H1 (cell line): Measurements from ENCODE around the gene BBC3. TPM values are rescaled to one million over a fixed set of nuclear protein-coding genes. Genes with fewer than 3 reads are reported as not detected.

ENCODE experiments used
- CTCF ChIA-PET: fragments of 300-600 bp; sonication (Branson Sonifier 250); formaldehyde crosslinking; loops from one replicate; lab custom pipeline; 2021; ENCODE audit not compliant: partially characterized antibody; lab: Charles Lee
- POLR2A ChIA-PET: fragments of 300-600 bp; sonication (Branson Sonifier 250); formaldehyde crosslinking; loops from one replicate; lab custom pipeline; 2021; ENCODE audit warnings: inconsistent platforms; ENCODE audit not compliant: partially characterized antibody; lab: Charles Lee
- DNase-seq, 2 experiments: peaks; one replicate each; pipeline versions ENCODE4 v3.0.0 to v3.0.0-alpha.2; 2010 to 2022; ENCODE audit warnings: low spot score in 2 of 2, low read depth in 1 of 2, mixed read lengths in 1 of 2
- FAIRE-seq: peaks from 2 replicates; lab custom pipeline; 2011; peaks lifted over from hg19 to GRCh38; lab: Jason Lieb, UNC
- H2AFZ ChIP-seq: 2 replicates; pipeline ENCODE4 v1.8.1; 2012; ENCODE audit warnings: low read length, inconsistent platforms
- H2AK5ac ChIP-seq: 2 replicates; pipeline ENCODE4 v1.6.1; 2013; ENCODE audit warnings: low read depth, low read length
- H2BK120ac ChIP-seq: replicated peaks from 2 replicates; pipeline ENCODE3; 2013; ENCODE audit warnings: low read depth, low read length, inconsistent platforms
- H2BK12ac ChIP-seq: 2 replicates; pipeline ENCODE4 v1.6.1; 2013; ENCODE audit warnings: low read depth, low read length
- H2BK15ac ChIP-seq: 2 replicates; pipeline ENCODE4 v1.6.1; 2013; ENCODE audit warnings: low read length
- H2BK20ac ChIP-seq: 2 replicates; pipeline ENCODE4 v1.6.1; 2013; ENCODE audit warnings: low read length
- H2BK5ac ChIP-seq: 2 replicates; pipeline ENCODE4 v1.6.1; 2013; ENCODE audit warnings: low read depth, low read length
- H3K14ac ChIP-seq: 2 replicates; pipeline ENCODE4 v1.6.1; 2013; ENCODE audit warnings: inconsistent platforms; ENCODE audit not compliant: insufficient read length
- H3K18ac ChIP-seq: 2 replicates; pipeline ENCODE4 v1.6.1; 2013; ENCODE audit warnings: low read length; ENCODE audit errors: extremely low read depth
- H3K23ac ChIP-seq: 2 replicates; pipeline ENCODE4 v1.6.1; 2013; ENCODE audit warnings: inconsistent platforms; ENCODE audit not compliant: insufficient read length
- H3K23me2 ChIP-seq: 2 replicates; pipeline ENCODE4 v1.6.1; 2013; ENCODE audit warnings: low read depth, low read length
- H3K27ac ChIP-seq: 2 replicates; pipeline ENCODE4 v1.6.1; 2011; ENCODE audit warnings: low read depth, low read length, inconsistent platforms
- H3K27me3 ChIP-seq, 4 experiments: replicated peaks in 1 of 4; 1 replicate in 1 of 4; 2 replicates in 3 of 4; pipeline versions ENCODE4 v1.6.1 to v1.8.1; 2011 to 2013; ENCODE audit warnings: low read length in 3 of 4, mild to moderate bottlenecking in 3 of 4, inconsistent platforms in 2 of 4, mixed read lengths in 2 of 4, moderate library complexity in 1 of 4; ENCODE audit not compliant: control insufficient read depth in 3 of 4, insufficient read depth in 3 of 4; ENCODE audit errors: extremely low read depth in 1 of 4
- H3K36me3 ChIP-seq, 4 experiments: 2 replicates each; pipeline versions ENCODE4 v1.6.1 to v1.8.1; 2011 to 2013; ENCODE audit warnings: mild to moderate bottlenecking in 4 of 4, low read length in 3 of 4, moderate library complexity in 2 of 4, control low read depth in 1 of 4, inconsistent platforms in 1 of 4; ENCODE audit not compliant: insufficient read depth in 4 of 4, control insufficient read depth in 2 of 4
- H3K4ac ChIP-seq: replicated peaks from 2 replicates; pipeline ENCODE3; 2013; ENCODE audit warnings: low read length, low read depth, mixed read lengths, inconsistent platforms; ENCODE audit not compliant: insufficient read length
- H3K4me1 ChIP-seq, 4 experiments: replicated peaks in 1 of 4; 1 replicate in 1 of 4; 2 replicates in 3 of 4; pipeline versions ENCODE4 v1.6.1 to v1.8.1; 2011 to 2013; ENCODE audit warnings: low read length in 3 of 4, inconsistent platforms in 2 of 4, mixed read lengths in 1 of 4; ENCODE audit not compliant: insufficient read depth in 4 of 4, control insufficient read depth in 3 of 4
- H3K4me2 ChIP-seq, 2 experiments: 2 replicates each; pipeline versions ENCODE4 v1.6.1 to v1.8.1; 2011 to 2013; ENCODE audit warnings: low read depth in 2 of 2, low read length in 2 of 2, control low read depth in 1 of 2, inconsistent platforms in 1 of 2, mild to moderate bottlenecking in 1 of 2; ENCODE audit not compliant: insufficient read depth in 1 of 2
- H3K4me3 ChIP-seq, 4 experiments: fragments of 200-600, 300-600 bp in 1 of 4; sonication (generic), shearing (Covaris generic), sonication (Bioruptor Twin) in 1 of 4; 2 replicates each; pipeline versions ENCODE4 v1.5.1 to v1.8.1; 2011 to 2016; ENCODE audit warnings: low read length in 4 of 4, low read depth in 3 of 4, control low read depth in 2 of 4, inconsistent platforms in 2 of 4, mild to moderate bottlenecking in 2 of 4, mixed read lengths in 1 of 4, moderate library complexity in 1 of 4; ENCODE audit not compliant: insufficient read depth in 2 of 4; ENCODE audit errors: extremely low read depth in 1 of 4
- H3K56ac ChIP-seq: replicated peaks from 2 replicates; pipeline ENCODE3; 2013; ENCODE audit warnings: low read depth, mild to moderate bottlenecking, mixed read lengths, low read length, inconsistent platforms; ENCODE audit not compliant: insufficient read length
- H3K79me1 ChIP-seq: 2 replicates; pipeline ENCODE4 v1.6.1; 2013; ENCODE audit warnings: low read depth, low read length, control low read depth
- H3K79me2 ChIP-seq, 2 experiments: 2 replicates each; pipeline versions ENCODE4 v1.6.1 to v1.8.1; 2012 to 2013; ENCODE audit warnings: low read length in 2 of 2, mild to moderate bottlenecking in 2 of 2, inconsistent platforms in 1 of 2; ENCODE audit not compliant: insufficient read depth in 2 of 2, control insufficient read depth in 1 of 2
- H3K9ac ChIP-seq, 4 experiments: replicated peaks in 1 of 4; 1 replicate in 1 of 4; 2 replicates in 3 of 4; pipeline versions ENCODE4 v1.6.1 to v1.8.1; 2011 to 2013; ENCODE audit warnings: low read depth in 3 of 4, low read length in 3 of 4, control low read depth in 2 of 4, mild to moderate bottlenecking in 2 of 4, moderate library complexity in 2 of 4, inconsistent platforms in 1 of 4; ENCODE audit errors: extremely low read depth in 1 of 4
- H3K9me3 ChIP-seq, 2 experiments: 2 replicates each; pipeline versions ENCODE4 v1.6.1 to v1.8.1; 2012 to 2013; ENCODE audit warnings: mild to moderate bottlenecking in 2 of 2, moderate library complexity in 2 of 2, control low read depth in 1 of 2, inconsistent platforms in 1 of 2, low read depth in 1 of 2, low read length in 1 of 2, mixed read lengths in 1 of 2; ENCODE audit not compliant: insufficient read depth in 2 of 2
- H4K20me1 ChIP-seq, 2 experiments: replicated peaks in 1 of 2; 2 replicates each; pipeline versions ENCODE3 to v1.8.1; 2011 to 2013; ENCODE audit warnings: inconsistent platforms in 2 of 2, low read length in 2 of 2, mild to moderate bottlenecking in 1 of 2; ENCODE audit not compliant: insufficient read depth in 2 of 2, control insufficient read depth in 1 of 2
- H4K5ac ChIP-seq: 2 replicates; pipeline ENCODE4 v1.6.1; 2013; ENCODE audit warnings: low read length, low read depth, mixed read lengths, inconsistent platforms; ENCODE audit not compliant: insufficient read length
- H4K8ac ChIP-seq: 2 replicates; pipeline ENCODE4 v1.8.0; 2013; ENCODE audit warnings: mild to moderate bottlenecking, moderate library complexity, low read length, inconsistent platforms; ENCODE audit not compliant: insufficient read depth; ENCODE audit errors: extremely low read depth
- H4K91ac ChIP-seq: replicated peaks from 2 replicates; pipeline ENCODE3; 2013; ENCODE audit warnings: low read length, mixed read lengths, inconsistent platforms; ENCODE audit not compliant: insufficient read length
- ASH2L ChIP-seq: fragments of 200-600, 300-600 bp; sonication (generic); IDR thresholded peaks from one replicate; pipeline ENCODE4 v1.7.1; 2017; ENCODE audit warnings: low read length
- BCL11A ChIP-seq, 2 experiments: IDR thresholded peaks; one replicate each; pipeline ENCODE4 v1.6.1; 2011; ENCODE audit warnings: low read depth in 2 of 2, low read length in 2 of 2, mild to moderate bottlenecking in 2 of 2
- CBX8 ChIP-seq: fragments of 300-800, 300-1000 bp; sonication (generic); IDR thresholded peaks from 2 replicates; pipeline ENCODE4 v1.7.1; 2016; ENCODE audit warnings: low read depth, low read length, borderline replicate concordance
- CHD2 ChIP-seq: IDR thresholded peaks from 2 replicates; pipeline ENCODE4 v1.6.1; 2012; ENCODE audit warnings: low read length, improper control_type of control experiment
- EGR1 ChIP-seq: IDR thresholded peaks from 2 replicates; pipeline ENCODE4 v1.6.1; 2011; ENCODE audit warnings: low read depth, low read length, borderline replicate concordance
- EZH2 ChIP-seq: fragments of 200-600 bp; sonication (generic); IDR thresholded peaks from 2 replicates; pipeline ENCODE4 v1.7.1; 2012; ENCODE audit warnings: low read depth, mild to moderate bottlenecking, moderate library complexity, low read length, inconsistent platforms; ENCODE audit not compliant: severe bottlenecking
- JUN ChIP-seq: IDR thresholded peaks from 2 replicates; pipeline ENCODE4 v1.6.1; 2011; ENCODE audit warnings: low read depth, mild to moderate bottlenecking, improper control_type of control experiment, low read length
- KDM1A ChIP-seq: fragments of 200-600, 300-600 bp; sonication (generic); IDR thresholded peaks from 2 replicates; pipeline ENCODE4 v1.7.1; 2016; ENCODE audit warnings: mild to moderate bottlenecking, low read length, borderline replicate concordance
- POU5F1 ChIP-seq: IDR thresholded peaks from 2 replicates; pipeline ENCODE4 v1.6.1; 2011; ENCODE audit warnings: low read depth, mild to moderate bottlenecking, low read length, moderate library complexity
- RXRA ChIP-seq: IDR thresholded peaks from 2 replicates; pipeline ENCODE4 v1.6.1; 2011; ENCODE audit warnings: low read depth, mild to moderate bottlenecking, low read length, moderate library complexity; ENCODE audit not compliant: insufficient read depth
- TBP ChIP-seq: IDR thresholded peaks from 2 replicates; pipeline ENCODE4 v1.6.1; 2011; ENCODE audit warnings: low read depth, low read length, improper control_type of control experiment
- WGBS, 2 experiments: shearing (Covaris generic) in 1 of 2; methylation state at CpG; one replicate each; pipeline versions ENCODE4 v1.1.6 to v1.1.7; 2013 to 2015; ENCODE audit warnings: low lambda C conversion rate in 2 of 2, mixed read lengths in 2 of 2, inconsistent platforms in 1 of 2, low coverage in 1 of 2, missing lambda C conversion rate in 1 of 2; ENCODE audit not compliant: insufficient replicate concordance in 2 of 2, insufficient coverage in 1 of 2, insufficient read length in 1 of 2; ENCODE audit errors: extremely low coverage in 1 of 2, missing lambda C conversion rate in 1 of 2; 5-methylcytosine and 5-hydroxymethylcytosine counted together
- polyA plus RNA-seq, 7 experiments: library from polyadenylated mRNA; depleted of rRNA in 3 of 7; stranded (reverse) in 5 of 7; unstranded in 2 of 7; fragments of >200 nt in 5 of 7; fragments of 200-250 nt in 2 of 7; gene quantifications; 1 replicate in 5 of 7; 2 replicates in 1 of 7; 4 replicates in 1 of 7; pipeline versions ENCODE4 v1.2.1 to v1.2.3, GENCODE V29; 2011 to 2013; ENCODE audit warnings: missing spikeins in 2 of 7, mixed read lengths in 2 of 7
- total RNA-seq: library from RNA; stranded (reverse); fragmentation: NEBNext Ultra II Directional; extraction: Animal tissue kit (Norgen Biotek cat#: 25700); gene quantifications from 2 replicates; pipeline ENCODE4 v1.2.1, GENCODE V29; 2021

BBC3 gene
- total and polyA plus RNA-seq, 2 of the 8 experiments (the other 6 are each of a cell fraction or from before 2014, with no cell fraction given), result 13.2 to 21.6 TPM

DNA sequence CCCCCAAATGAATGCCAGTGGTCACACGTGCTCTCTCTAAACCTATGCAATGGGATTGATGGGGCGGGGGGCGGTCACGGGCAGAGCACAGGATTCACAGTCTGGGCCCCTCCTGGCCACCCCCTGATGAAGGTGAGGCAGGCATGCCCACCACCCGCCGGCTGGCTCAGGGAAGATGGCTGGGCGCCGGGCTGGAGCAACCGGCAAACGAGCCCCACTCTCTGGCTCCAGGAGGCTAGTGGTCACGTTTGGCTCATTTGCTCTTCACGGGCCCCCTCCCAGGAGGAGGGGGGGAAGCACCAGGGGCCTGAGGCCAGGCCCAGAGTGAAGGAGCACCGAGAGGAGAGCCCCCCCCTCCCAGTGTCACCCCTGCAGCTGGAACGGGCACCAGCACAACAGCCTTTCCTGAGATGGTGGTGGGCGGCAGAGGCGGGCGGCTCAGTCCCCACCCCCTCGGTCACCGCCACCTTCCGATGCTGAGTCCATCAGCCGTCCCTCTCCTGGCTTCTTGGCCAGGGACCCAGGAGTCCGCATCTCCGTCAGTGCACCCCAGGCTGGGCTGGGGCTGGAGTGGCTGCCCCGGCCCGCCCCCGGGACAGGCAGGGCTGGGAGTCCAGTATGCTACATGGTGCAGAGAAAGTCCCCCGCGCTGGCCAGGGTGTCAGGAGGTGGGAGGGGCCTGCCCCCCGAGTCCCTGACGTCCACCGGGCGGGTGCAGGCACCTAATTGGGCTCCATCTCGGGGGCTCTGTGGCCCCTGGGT lies 9.7 kb downstream of the BBC3 start:
- no peak overlapping the region for H4K8ac ChIP-seq
- no peak overlapping the region for H2AFZ ChIP-seq
- peaks cover 0 to 6% (median 4%) of the 10 kb centered on the region in 4 experiments; a peak in 4 of 7 replicates for H3K4me1 ChIP-seq
- CTCF ChIA-PET, result interaction anchor here (0.8 to 11.9 kb wide), 6 partner anchors 9 to 140 kb away, joined by 3 to 152 read pairs (median 18); no protein-coding TSS in a partner anchor
- no peak overlapping the region for H3K4me3 ChIP-seq
- H2AK5ac ChIP-seq, result no peak overlapping the region
- no peak overlapping the region for H3K4me2 ChIP-seq
- no peak overlapping the region for H3K27ac ChIP-seq
- no peak overlapping the region for H2BK20ac ChIP-seq
- POLR2A ChIA-PET, result interaction anchor here (0.6 to 8.2 kb wide), 7 partner anchors 7 to 119 kb away, joined by 3 to 195 read pairs (median 4); no protein-coding TSS in a partner anchor
- H3K56ac ChIP-seq, result no peak overlapping the region
- H3K9ac ChIP-seq, result no peak overlapping the region
- no peak for FAIRE-seq
- no peak overlapping the region for H3K14ac ChIP-seq
- H2BK12ac ChIP-seq, result no peak overlapping the region
- H3K9me3 ChIP-seq, result no peaks in the 10 kb centered on the region
- H3K23me2 ChIP-seq, result peaks cover under 1% of the 10 kb centered on the region; the same call in 1 of the 2 replicates
- H3K18ac ChIP-seq, result no peak overlapping the region
- no peak overlapping the region for H3K4ac ChIP-seq
- no peak overlapping the region for H2BK120ac ChIP-seq
- no peak overlapping the region for H2BK15ac ChIP-seq
- H4K20me1 ChIP-seq, result peaks cover 0 to 3% of the 10 kb centered on the region in 2 experiments
- peak overlapping the region; percentile 60; the same call in 1 of the 2 replicates for H2BK5ac ChIP-seq
- peaks cover 0 to 12% of the 10 kb centered on the region in 2 experiments; a peak in 1 of 4 replicates for H3K79me2 ChIP-seq
- no peaks in the 10 kb centered on the region for H3K27me3 ChIP-seq
- no peak overlapping the region for H4K5ac ChIP-seq
- H4K91ac ChIP-seq, result no peak overlapping the region
- H3K23ac ChIP-seq, result no peak overlapping the region
- H3K79me1 ChIP-seq, result no peaks in the 10 kb centered on the region; the same call in 1 of the 2 replicates
- no peak for DNase-seq
- peaks cover 2 to 12% (median 9%) of the 10 kb centered on the region in 4 experiments; a peak in 6 of 8 replicates for H3K36me3 ChIP-seq
- WGBS, 2 experiments, result 93% methylated on average over 27 of the region's 33 CpGs; no CpG with 5 or more reads in 1 of the 2 experiments
- no peak for TF ChIP-seq BCL11A (IDR thresholded peaks at IDR 0.05; ENCODE audit: low read depth in 2 of 2, low read length in 2 of 2)
- no peak for TF ChIP-seq TBP
- TF ChIP-seq CBX8, result no peak
- no peak for TF ChIP-seq EZH2
- TF ChIP-seq EGR1, result no peak
- no peak for TF ChIP-seq RXRA
- TF ChIP-seq KDM1A, result no peak
- TF ChIP-seq CHD2, result no peak
- TF ChIP-seq JUN, result no peak
- no peak for TF ChIP-seq POU5F1
- no peak for TF ChIP-seq ASH2L
